HS-5 (cell line): ENCODE data around the gene CFAP43.

Experiments used
- DNase-seq: peaks from one replicate; pipeline ENCODE4 v3.0.0-alpha.2; 2012; ENCODE audit warnings: low read depth

The CFAP43 gene

DNA sequence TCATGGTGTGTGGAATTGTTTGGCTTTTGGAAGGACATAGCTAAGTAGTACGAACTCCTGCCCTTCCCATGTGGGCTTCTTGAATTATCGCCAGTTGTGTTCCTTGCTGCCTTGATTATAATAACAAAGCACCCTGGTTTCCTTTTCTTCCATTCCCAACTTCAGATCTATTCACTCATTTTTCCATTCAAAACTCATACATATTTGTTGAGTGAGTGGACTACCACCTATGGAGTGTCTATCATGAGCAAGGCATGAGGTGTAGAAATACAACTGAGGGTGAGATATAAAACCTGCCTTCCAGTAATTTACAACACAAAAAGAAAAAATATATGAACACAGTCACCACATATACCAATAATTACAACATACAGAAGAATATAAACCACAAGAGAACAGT lies 141.6 kb downstream of the CFAP43 start:
- DNase-seq = no peak

DNA sequence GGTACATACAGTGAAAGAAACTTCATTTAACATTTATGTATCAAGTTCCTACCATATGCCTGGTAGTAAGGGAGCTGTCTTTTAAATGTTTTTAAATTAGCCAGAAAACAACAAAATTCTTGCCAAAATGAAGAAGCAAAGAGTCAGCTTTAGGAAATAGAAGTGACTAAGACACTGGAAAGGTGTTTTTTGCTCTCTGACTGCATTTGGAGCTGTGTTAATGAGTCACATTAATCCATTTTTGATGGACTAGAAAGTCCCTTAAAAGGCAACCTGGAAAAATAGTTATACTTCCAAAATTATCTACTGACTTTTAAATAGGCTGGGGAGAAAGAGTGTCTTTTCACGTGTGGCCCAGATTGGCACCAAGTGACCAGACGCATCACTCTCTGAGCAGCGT lies 142.5 kb downstream of the CFAP43 start:
- no peak for DNase-seq

DNA sequence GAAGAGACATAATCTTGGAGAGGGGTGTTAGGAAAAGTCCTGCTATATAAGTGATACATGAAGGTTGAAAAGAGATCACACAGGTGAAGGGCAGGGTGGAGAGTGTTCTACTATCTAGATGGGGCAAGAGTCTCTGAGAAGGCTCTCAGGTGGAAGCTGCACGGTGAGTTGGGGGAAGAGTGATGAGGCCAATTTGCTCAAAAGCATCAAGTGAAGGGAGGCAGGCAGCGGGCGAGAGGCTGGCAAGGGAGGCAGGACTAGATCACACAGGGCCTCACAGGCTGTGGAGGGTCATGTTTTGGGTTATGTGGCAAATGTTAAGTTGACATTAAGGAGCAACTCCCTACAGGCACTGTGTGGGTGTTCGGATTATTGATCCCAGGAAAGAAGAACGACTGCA lies 143.9 kb downstream of the CFAP43 start:
- no peak for DNase-seq

DNA sequence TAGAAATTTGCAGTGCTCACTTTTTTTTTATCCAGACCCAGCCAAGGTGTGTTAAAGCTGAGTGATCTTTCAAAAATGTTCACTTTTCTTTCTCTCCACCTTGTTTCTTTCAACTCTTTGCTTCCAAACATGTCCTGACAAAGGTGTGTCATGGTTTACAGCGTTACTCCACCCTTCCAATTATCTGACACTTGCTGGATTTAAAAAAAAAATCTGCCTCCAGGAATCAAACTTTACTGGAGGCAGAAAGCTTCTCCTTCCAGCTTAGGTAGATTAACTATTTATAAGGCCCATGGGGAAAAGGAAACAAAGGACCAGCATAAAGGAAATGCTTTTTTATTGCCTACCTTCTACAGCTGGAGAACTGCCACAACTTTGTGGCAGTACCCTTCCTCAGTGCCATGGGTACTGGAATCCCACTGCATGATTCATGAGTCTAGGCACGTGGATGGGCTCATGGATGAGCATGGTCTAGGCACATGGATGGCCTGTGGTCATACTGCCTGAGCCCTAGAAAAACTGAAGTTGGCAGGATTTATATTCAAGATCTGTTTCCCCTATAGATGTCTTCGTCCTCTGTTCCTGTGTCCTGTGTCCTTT lies 146.3 kb downstream of the CFAP43 start, which contains the start of gene COL17A1:
COL17A1 (minus strand) TSS at position 80 of the 600 bp plus-strand sequence. CDS start 5,207 bp downstream, outside the sequence.
- DNase-seq = no peak

DNA sequence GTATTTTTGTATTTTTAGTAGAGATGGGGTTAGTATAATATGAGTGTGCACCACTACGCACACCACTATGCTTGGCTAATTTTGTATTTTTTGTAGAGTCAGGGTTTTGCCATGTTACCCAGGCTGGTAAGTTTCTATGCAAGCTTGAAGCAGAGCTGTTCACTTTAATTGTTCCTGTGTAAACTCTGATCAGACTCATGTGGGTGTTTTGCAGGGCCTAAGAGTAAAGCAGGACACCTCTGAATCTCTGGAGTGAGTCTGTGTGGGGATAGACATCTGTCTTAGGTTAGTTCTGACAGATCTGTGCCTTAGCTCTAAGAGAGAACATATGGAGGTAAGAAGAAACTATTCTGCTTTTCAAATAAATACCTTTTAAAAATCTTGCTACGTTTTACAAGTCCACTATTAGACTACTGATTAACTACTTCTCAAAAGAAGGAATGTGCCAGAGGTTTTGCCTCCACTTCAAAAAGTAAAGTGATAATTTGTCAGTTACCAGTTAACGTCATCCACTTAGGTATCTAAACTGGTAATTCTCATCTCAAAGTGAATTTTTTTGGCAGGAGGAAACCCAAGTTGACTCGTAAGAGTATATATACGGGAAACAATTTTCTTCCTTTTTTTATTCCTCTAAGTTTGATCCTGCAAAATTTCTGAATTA lies 147.6 kb downstream of the CFAP43 start:
- no peak for DNase-seq

DNA sequence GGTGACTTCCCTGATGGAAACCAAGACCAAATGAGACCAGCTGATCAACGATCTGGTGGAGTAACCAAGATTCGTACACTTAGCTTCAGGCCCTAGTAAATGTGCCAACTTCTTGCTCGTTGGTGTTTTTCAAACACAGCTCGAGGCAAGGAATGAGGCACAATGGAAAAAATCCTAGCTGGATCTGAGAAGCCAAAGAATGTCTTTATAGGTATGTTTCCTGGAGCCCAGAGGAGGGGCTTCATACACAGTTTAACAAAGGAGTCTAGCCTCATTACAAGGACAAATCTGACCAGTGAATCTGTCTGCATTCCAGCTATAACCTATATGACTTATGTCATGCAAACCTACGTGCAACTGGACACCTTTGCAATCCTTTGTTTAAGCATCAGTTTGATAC lies 150.2 kb downstream of the CFAP43 start:
- no peak for DNase-seq

DNA sequence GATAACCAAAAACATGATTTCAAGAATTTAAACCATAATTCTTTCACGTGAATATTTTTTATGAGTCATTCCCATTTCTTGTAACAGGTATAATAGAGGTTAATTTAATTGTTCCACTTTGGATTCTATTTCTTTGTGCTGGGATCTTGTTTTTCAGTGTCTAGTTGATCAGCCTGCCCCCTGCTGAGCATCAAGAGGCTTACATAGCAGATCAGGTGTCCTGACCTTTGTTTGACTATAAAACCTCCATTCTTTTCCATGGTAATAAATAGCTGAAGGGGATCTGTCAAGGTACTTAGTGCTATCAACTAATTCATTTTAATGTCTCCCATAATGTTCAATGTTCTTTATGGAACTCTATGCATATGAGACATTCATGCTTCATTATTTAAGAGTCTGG lies 151.4 kb downstream of the CFAP43 start:
- DNase-seq = no peak
